SKM-1 treated with dmso at 0.1 percent for 144 hours (cell line): ENCODE results near the gene SH3PXD2A.

Experiments used
- DNase-seq: peaks from one replicate; lab custom pipeline; 2025; ENCODE audit not compliant: unreplicated experiment; lab: John Stamatoyannopoulos, UW

The SH3PXD2A gene

DNA sequence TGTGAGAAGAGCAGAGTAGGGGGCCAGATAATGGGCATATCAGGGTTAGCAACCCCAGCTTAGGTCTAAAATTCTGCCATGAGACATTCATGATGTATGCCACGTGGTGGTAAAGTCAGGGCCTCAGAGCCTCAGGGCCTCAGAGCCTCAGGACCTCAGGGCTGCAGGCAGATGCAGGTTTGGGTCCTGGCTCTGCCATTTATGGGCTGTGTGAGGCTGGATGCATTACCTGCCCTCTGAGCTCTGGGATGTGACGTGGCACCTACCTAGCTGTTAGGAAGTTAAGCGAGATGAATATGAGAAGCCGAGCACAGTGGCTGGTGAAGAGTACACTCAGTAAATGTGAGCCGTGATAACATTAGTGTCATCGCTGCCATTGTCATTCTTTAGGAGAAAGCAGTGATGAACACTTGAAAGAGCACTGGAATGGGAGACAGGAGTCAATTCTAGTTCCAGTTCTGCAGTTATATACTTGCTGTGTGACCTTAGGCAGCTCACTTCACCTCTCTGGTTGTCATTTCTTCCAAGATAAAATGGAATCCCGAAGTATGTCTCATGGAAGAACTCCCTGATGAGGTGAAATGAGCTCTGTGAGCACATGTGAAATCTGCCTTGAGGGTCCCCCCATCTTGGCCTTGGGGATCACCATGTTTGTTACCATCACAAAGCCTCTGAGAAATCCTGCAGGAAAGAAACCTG lies 127.2 kb downstream of the SH3PXD2A start:
- no peak for DNase-seq

DNA sequence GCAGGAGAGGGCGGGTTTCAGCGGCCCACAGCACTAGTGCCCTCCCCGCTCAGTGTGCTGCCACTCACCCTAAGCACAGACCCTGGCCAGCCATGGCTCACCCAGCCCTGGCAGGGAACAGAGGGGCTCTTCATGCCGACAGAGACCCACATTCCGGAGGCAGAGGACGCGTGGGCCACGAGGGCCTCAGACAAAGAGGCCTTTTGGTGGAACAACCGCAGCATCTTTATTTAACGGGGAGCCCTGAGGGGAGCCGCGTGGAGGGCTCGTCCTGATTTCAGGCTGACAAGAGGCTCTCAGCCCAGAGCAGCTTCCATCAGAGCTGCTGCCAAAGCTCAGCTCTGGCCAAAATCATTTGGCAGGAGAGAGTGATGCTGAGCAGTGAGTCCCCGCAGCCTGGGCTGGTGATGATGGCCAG lies 127.8 kb downstream of the SH3PXD2A start:
- DNase-seq = no peak

GRCh38 chr10:103726637-103727036 lies 128.7 kb downstream of the SH3PXD2A start:
- DNase-seq = no peak

DNA sequence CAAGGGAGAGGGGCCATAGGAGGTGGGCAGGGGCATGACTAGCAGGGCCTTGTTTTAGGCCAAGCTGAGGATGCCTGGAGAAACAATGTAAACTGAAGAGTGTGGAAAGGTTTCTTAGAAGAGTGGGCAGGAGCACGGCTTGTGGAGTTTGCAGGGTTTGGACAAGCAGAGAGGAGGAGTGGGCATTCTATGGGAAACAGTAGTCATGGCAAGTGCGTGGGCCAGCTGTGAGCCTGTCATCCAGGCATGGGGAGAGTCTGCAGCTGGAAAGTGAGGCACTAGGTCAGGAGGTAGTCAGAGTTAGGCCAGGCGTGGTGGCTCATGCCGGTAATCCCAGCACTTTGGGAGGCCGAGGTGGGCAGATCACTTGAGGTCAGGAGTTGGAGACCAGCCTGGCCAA lies 130.1 kb downstream of the SH3PXD2A start:
- no peak for DNase-seq

DNA sequence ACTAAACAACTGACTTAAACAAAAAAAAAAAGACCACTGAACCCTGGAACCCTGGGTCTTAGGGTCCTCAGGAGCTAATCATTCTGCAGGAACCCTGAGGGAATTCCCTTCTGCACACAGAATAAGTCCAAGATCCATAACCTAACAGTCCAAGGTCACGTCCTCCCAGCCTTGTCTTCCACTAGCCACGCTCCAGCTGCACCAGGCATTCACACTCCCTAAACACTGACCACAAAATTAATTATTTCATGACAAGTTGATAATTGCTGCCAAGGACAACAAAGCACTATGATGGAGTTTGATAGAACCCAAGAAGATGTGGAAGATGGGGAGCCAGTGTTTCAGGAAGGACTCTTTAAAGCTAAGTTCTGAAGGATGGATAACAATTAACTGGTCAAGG lies 130.6 kb downstream of the SH3PXD2A start:
- no peak for DNase-seq

DNA sequence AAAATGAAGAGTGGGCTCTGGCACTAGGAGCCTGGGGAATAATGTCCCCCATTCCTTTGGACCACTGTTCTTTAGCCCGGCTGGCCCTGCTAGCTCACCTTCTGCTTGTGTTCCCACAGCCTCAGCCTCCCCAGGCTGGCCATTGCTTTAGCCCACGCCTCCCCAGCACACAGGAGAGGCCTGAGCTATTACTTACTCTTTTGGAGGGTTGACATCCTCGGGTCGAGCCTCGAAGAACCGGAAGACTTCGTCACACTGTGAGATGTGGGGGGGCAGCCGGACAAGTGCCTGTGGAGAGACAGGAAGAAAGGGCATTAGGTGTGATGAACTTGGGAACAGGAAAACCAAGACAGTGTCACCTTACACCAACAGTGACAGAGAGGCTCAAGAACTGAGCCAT lies 131.3 kb downstream of the SH3PXD2A start:
- no peak for DNase-seq

GRCh38 chr10:103723557-103723956 lies 131.8 kb downstream of the SH3PXD2A start:
- no peak for DNase-seq

- DNase-seq = no peak
These were observed 132.7 kb downstream of the SH3PXD2A start for GRCh38 chr10:103722632-103723031.

DNA sequence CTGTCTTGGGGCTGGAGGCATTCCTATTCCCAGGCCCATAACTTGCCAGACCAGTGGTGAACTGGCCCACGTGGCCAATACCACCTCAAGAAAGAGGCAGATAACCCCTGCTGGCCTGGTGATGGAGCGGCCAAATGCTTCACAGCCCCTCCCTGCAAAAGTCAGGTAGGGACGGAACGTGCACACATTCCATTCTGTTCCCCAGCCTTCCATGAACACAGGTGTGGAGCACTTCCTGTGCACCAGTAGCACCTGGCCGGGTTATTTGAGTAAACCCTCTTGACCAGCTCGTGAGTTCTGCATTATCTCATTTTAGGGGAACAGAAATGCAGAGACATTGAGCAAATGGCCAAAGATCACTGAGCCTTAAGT lies 134.4 kb downstream of the SH3PXD2A start:
- DNase-seq = no peak

DNA sequence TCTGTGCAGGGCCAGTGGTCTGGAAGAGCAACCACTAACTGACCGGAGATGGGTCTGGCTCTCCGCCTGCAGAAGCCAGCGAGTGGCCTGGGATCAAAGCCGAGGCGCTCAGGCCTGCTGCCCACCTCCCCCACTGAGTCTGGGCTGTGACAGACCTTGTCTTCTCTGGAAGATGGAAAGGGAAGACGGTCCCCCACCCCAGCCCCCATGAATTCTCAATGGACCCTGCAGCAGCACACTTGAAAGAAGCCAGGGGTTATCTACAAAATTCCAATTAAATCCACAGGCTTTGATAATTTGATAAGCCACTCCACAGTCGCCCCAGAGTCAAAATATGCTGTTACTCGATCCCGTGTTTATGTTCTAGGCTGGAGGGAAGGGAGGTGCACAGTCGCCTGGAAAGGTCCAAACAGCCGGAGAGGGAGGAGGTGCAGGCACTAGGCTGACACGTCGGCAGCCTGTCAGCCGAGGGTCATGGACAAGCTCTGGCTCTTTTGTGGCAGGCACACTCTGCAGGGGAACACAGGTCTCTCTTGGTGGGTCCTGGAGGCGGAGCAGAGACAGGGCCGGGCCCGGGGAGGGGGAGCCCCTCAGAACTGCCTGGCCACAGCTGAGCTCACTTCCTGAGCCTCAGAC lies 134.9 kb downstream of the SH3PXD2A start:
- no peak for DNase-seq

GRCh38 chr10:103719036-103719435 lies 136.3 kb downstream of the SH3PXD2A start:
- no peak for DNase-seq

- DNase-seq = no peak
These were observed 137.1 kb downstream of the SH3PXD2A start for GRCh38 chr10:103718247-103718620.

GRCh38 chr10:103717341-103718246 lies 137.8 kb downstream of the SH3PXD2A start:
- DNase-seq = no peak

DNA sequence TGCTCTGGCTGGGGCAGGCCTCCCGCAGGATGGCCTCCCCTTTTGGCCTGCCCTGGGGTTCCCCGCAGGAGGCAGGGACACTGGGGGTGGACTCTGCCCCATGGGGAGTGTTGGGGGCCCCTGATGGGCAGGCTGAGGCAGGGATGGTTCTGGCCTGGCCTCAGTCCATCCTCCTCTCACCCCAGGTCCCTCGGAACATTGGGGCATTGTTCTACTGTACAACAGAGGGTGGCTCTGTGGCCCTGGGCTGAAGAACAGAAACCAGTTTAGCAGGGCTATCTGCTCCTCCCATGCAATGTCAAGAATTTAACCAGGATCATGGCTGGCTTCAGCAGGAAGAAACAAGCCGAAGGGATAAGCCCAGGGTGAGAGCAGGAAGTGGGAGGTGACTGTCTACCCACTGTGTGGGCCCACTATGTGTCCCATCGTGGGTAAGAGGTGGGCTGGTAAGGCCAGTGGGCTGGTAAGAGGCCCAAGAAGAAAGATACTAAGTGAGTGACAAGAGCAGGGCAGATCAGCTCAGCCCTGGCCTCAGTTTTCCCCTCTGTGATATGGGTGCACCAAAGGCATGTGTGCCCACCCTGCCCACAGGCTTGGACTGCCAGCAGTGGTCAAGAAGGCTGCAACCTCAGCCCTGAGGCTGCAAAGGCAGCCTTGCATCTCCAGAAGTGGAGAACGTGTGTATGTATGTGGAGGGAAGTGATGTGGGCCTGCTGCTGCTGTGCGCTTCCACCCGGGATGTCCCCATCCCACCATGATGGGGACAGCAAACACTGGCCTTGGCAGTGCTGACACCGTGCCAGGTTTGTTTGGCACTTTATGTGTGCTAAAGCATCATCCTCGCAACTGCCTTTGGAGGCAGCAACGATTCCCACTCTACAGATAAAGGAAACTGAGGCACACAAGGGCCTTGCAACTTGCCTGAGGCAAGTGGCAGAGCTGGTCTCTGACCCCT lies 138.9 kb downstream of the SH3PXD2A start:
- no peak for DNase-seq

GRCh38 chr10:103715430-103715829 lies 139.9 kb downstream of the SH3PXD2A start:
- DNase-seq = no peak

DNA sequence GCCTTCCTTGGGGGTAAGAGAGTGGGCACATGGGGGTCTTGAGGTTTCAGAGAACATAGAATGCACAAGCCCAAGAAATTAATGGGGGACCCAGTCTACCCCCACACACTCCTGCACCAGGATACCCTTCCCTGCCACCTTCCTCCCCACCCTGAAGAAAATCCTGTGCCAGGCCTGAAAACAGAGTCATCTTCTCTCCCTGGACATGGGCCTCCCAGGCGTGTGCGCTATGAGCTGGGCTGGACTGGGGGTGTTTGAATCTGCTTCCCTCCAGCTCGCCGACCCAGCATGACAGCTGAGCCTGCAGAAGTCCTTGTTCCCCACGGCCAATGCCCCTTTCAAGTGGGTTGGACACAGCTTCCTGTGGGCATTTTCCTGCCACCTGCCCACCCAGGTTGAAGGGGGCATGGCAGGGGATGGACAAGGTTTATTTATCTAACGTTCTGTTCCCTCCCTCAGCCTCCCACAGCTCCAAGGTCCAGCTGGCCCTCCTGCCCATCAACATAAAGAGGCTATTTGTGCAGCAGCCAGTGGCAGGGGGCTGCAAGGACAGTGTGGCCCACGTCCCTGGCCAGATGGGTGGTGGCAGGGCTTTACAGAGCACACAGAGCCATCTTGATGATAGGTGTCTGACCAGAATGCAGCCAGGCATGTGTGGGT lies 141.0 kb downstream of the SH3PXD2A start:
- no peak for DNase-seq

- no peak for DNase-seq
These were observed 141.7 kb downstream of the SH3PXD2A start for GRCh38 chr10:103713676-103714075.

DNA sequence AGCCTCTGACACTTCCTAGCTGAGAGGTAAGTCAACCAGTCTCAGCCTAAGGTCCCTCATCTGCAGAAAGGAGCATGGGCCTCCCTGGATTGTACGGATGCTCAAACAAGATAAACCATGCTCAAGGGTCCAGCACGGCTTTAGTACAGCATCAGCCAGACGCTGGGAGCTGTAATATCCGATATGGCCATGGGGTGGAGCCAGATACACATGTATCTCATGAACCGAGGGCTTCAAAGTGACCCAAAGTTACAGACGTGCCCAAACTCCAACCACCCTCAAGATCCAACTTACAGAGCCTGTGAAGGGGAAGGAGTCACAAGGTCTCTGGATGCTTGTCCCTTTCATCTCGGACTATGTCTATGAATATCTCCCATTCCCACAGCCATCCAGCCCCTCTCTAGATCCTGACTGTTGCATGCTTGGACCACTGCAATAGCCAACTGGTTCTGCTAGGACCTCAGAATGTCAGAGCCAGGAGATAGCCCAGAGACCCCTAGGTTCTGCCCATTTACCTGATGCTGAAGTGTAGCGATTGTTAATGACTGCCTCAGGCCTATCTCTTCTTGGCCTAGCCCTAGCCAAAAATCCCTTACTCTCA lies 142.4 kb downstream of the SH3PXD2A start:
- peak; percentile 72 for DNase-seq

DNA sequence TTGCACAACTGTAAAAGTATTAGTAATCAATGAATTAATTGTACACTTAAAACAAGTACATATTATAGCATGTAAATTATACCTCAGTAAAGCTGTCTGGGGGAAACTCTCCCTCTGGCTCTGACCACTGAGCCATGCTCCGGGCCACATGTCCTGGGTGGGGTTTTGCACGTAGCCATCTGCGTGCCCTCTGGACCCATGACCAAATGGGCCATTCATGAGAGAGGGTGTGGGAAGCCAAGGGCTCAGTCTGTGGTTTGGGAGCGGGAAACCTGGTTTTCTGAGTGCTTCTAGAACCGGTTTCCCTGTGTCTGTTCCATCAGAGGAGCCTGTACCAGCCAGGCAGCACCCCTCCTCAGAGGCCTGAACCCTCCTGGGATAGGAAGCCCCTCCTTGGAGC lies 143.2 kb downstream of the SH3PXD2A start:
- DNase-seq = no peak
